ENCODE data around the gene AADACL2. TPM values are rescaled to one million over a fixed set of nuclear protein-coding genes. Genes with fewer than 3 reads are reported as not detected.

AADACL2 gene
- total and polyA plus RNA-seq, 2 experiments from 2014 or later: not detected

- TF ChIP-seq CTCF (conservative IDR thresholded peaks at IDR 0.05; ENCODE audit: low read depth in 2 of 2) (no peak), JUNB (IDR thresholded peaks at IDR 0.05; ENCODE audit: unreplicated experiment) (no peak), ZNF331 (CRISPR knock-in tag; IDR thresholded peaks at IDR 0.05; ENCODE audit: low read depth) (no peak), ETS1 (IDR thresholded peaks at IDR 0.05) (no peak)
These were observed 26.5 kb upstream of the AADACL2 start (continued) for GRCh38 chr3:151707216-151707615.

GRCh38 chr3:151708868-151709267, 24.9 kb upstream of the AADACL2 start:
- peaks cover 2% of the 10 kb centered on the region for H3K27me3 Mint-ChIP-seq (ENCODE audit: insufficient read depth, low read depth, poor library complexity)
- H4K20me1 ChIP-seq (replicated peaks; ENCODE audit: insufficient read depth): no peaks in the 10 kb centered on the region

More at GRCh38 chr3:151708868-151709267, 24.9 kb upstream of the AADACL2 start:
- no peak for DNase-seq (ENCODE audit: low spot score)
- H2AFZ ChIP-seq: peak overlapping the region; percentile 33; the same call in 1 of the 2 replicates
- no peaks in the 10 kb centered on the region for H3F3A ChIP-seq (replicated peaks; ENCODE audit: low read depth)
- H3K4me3 ChIP-seq: no peak overlapping the region
- no peak for TF ChIP-seq REST (IDR thresholded peaks at IDR 0.05; ENCODE audit: unreplicated experiment)
- TF ChIP-seq EZH2phosphoT487 (IDR thresholded peaks at IDR 0.05; ENCODE audit: unreplicated experiment): no peak
- TF ChIP-seq ZNF331 (CRISPR knock-in tag; IDR thresholded peaks at IDR 0.05; ENCODE audit: low read depth): no peak
- TF ChIP-seq JUNB (IDR thresholded peaks at IDR 0.05; ENCODE audit: unreplicated experiment): no peak
- TF ChIP-seq POLR2AphosphoS5 (IDR thresholded peaks at IDR 0.05; ENCODE audit: low read depth): no peak
- TF ChIP-seq NANOG (IDR thresholded peaks at IDR 0.05; ENCODE audit: borderline replicate concordance): no peak
- Mint-ChIP-seq H3K36me3 (ENCODE audit: low read depth) (no peaks in the 10 kb centered on the region; the same call in 2 of the 3 replicates), H3K4me1 (peaks cover 11% of the 10 kb centered on the region), H3K9me3 (peaks cover 5% of the 10 kb centered on the region; the same call in 2 of the 3 replicates), H3K4me3 (no peak overlapping the region), H3K27ac (peak overlapping the region; percentile 81)
- 0 out of 2 replicates have a peak, but pooled peaks cover 5% of the 10 kb centered on the region for H3K9me2 ChIP-seq (ENCODE audit: insufficient read depth)
- no peaks in the 10 kb centered on the region for H3K27me3 ChIP-seq (ENCODE audit: insufficient read depth)
- no peaks in the 10 kb centered on the region for H3K36me3 ChIP-seq (ENCODE audit: insufficient read depth)
- ATAC-seq: no peak
- no peak overlapping the region for H3K4me2 ChIP-seq
- no peak overlapping the region for H3K27ac ChIP-seq (ENCODE audit: low read depth)
- peaks cover 13% of the 10 kb centered on the region for H3K4me1 ChIP-seq (ENCODE audit: insufficient read depth)
- H3K79me2 ChIP-seq (replicated peaks; ENCODE audit: insufficient read depth): no peaks in the 10 kb centered on the region
